NCI-H2196 treated with DMSO at 0.1 percent for 48 hours (cell line): ENCODE measurements around the gene LIPC.

Source experiments
- DNase-seq: peaks from one replicate; lab custom pipeline; 2025; ENCODE audit not compliant: unreplicated experiment; lab: John Stamatoyannopoulos, UW

LIPC gene

GRCh38 chr15:58490888-58491473 lies 59.2 kb downstream of the LIPC start:
- DNase-seq = no peak

GRCh38 chr15:58491499-58492202 lies 59.9 kb downstream of the LIPC start:
- DNase-seq = no peak

GRCh38 chr15:58492661-58493397 lies 61.0 kb downstream of the LIPC start:
- no peak for DNase-seq

GRCh38 chr15:58494567-58494966 lies 62.8 kb downstream of the LIPC start:
- no peak for DNase-seq

GRCh38 chr15:58495891-58496408 lies 64.2 kb downstream of the LIPC start:
- DNase-seq = no peak

GRCh38 chr15:58497046-58497785 lies 65.4 kb downstream of the LIPC start:
- no peak for DNase-seq

- no peak for DNase-seq
Measured at GRCh38 chr15:58498821-58499580, 67.2 kb downstream of the LIPC start.

GRCh38 chr15:58501006-58501405 lies 69.2 kb downstream of the LIPC start:
- DNase-seq = no peak

GRCh38 chr15:58501636-58502188 lies 69.9 kb downstream of the LIPC start:
- no peak for DNase-seq

GRCh38 chr15:58503139-58504027 lies 71.6 kb downstream of the LIPC start:
- DNase-seq = no peak

GRCh38 chr15:58504674-58505234 lies 73.0 kb downstream of the LIPC start:
- no peak for DNase-seq

GRCh38 chr15:58505581-58505980 lies 73.8 kb downstream of the LIPC start:
- no peak for DNase-seq

- no peak for DNase-seq
Measured at GRCh38 chr15:58506064-58506490, 74.3 kb downstream of the LIPC start.

- DNase-seq = no peak
Measured at GRCh38 chr15:58506783-58507668, 75.2 kb downstream of the LIPC start.

GRCh38 chr15:58509556-58509955 lies 77.8 kb downstream of the LIPC start:
- DNase-seq = no peak

- DNase-seq = no peak
Measured at GRCh38 chr15:58510715-58511598, 79.2 kb downstream of the LIPC start.

- DNase-seq = no peak
Measured at GRCh38 chr15:58511599-58511987, 79.8 kb downstream of the LIPC start.
